GM19328 (cell line): ENCODE data around the gene NPC1L1.
"Not testable (repeated sequence)": the region's sequence is repeated elsewhere in the genome, so short reads cannot be mapped to it uniquely, and the experiment has no call there.

Source experiments
- ATAC-seq: cut with Tn5 transposase; IDR thresholded peaks from one replicate; pipeline ENCODE4 v1.9.1; 2021; ENCODE audit warnings: mild to moderate bottlenecking, moderate library complexity; ENCODE audit not compliant: unreplicated experiment

Gene NPC1L1

DNA sequence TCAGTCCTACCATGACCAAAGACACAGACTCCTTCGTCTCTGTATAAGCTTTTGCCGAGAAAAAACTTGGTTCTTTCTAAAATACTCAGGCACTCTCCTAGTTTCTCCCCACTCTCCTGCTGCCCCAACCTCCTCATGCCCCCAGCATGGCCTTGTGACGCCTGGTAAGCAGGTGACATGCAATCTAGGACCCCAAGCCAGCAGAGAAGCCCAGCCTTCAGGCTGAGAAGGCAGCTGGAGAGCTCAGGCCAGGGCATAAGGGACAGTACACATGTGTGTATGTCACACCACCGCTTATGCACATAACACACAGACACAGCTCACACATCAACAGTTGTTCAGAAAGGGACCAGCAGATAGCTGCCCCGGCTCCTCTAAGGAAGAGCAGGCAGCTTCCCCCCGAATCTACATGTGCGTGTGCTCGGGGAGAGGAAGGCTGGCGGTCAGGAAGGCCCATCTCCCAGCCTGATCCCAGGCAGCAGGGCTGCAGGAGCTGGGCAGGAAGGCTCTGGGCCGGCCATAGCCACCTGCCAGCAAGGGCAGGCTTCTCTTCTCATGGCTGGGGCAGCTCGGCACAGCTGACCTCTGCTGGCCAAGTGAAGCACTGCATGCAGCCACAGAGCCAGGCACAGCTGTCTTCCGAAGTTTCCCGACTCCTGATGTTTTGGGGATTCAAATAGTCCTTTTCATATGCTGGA, 24.1 kb upstream of the NPC1L1 start:
- ATAC-seq = no peak

- ATAC-seq = no peak
Observed at GRCh38 chr7:44564606-44565005, 23.5 kb upstream of the NPC1L1 start.

DNA sequence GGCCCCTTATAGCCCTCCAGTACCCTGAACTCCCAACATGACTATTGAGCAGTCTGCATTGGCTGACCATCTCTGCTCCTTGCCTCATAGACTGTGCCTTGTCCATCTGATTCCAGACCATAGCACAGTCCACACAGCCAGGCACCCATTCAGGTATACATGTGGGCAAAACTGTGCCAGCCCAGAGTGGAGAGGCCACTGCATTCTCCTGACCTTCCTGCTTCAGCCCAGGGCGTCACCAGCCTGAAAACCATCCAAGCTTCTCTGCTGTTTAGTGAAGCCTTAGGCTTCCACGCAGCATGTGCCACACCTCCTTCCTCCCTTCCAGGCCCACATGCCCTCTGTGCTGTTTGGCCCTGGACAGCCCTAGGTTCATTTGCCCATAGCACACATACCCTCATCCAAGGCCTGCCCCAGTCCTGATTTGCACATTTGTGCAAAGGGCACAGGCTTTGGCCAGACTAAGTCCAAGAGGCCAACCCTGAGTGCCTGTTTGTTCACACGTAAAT, 22.1 kb upstream of the NPC1L1 start:
- no peak for ATAC-seq

GRCh38 chr7:44562622-44562962, 21.5 kb upstream of the NPC1L1 start:
- ATAC-seq = not testable (repeated sequence)

- no peak for ATAC-seq
Observed at GRCh38 chr7:44561962-44562621, 21.0 kb upstream of the NPC1L1 start.

DNA sequence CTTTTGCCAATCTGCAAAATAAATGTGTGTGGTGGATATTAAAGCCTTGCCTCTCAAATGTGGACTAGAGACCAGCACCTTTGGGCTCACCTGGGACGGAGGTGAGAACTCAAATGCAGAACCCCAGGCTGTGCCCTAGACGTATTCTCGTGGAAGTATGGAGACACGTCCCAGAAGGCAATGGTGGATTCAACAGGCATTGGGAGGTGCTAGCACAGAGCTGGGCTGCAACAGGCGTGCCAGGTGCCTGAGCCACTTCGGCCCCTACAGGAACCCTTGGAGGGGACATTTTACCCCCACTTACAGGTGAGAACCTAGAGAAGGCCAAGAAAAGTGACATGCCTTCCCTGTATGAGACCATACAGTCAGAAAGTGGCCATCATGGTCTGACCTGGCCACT, 20.4 kb upstream of the NPC1L1 start:
- no peak for ATAC-seq

GRCh38 chr7:44559485-44559884, 18.4 kb upstream of the NPC1L1 start:
- ATAC-seq = no peak

GRCh38 chr7:44557485-44557884, 16.4 kb upstream of the NPC1L1 start:
- no peak for ATAC-seq

- no peak for ATAC-seq
Observed at GRCh38 chr7:44555350-44555749, 14.2 kb upstream of the NPC1L1 start.

GRCh38 chr7:44552473-44553005, 11.4 kb upstream of the NPC1L1 start:
- ATAC-seq = not testable (repeated sequence)

- ATAC-seq = no peak
Observed at GRCh38 chr7:44549457-44549856, 8.3 kb upstream of the NPC1L1 start.

DNA sequence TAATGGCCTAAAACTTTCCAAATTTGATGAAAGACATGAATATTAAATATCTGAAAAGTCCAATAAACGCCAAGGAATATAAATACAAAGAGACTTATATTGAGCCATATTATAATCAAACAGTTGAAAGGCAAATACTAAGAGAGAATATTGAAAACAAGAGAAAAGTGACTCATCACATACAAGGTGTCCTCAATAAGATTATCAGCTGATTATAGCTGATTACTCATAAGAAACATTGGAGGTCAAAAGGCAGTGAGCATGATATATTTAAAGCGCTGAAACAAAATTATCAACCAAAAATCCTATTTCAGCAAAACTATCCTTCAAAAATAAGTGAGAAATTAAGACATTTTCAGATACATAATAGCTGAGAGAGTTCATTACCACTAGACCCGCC, 7.8 kb upstream of the NPC1L1 start:
- no peak for ATAC-seq

GRCh38 chr7:44547536-44548231, 6.6 kb upstream of the NPC1L1 start:
- no peak for ATAC-seq

DNA sequence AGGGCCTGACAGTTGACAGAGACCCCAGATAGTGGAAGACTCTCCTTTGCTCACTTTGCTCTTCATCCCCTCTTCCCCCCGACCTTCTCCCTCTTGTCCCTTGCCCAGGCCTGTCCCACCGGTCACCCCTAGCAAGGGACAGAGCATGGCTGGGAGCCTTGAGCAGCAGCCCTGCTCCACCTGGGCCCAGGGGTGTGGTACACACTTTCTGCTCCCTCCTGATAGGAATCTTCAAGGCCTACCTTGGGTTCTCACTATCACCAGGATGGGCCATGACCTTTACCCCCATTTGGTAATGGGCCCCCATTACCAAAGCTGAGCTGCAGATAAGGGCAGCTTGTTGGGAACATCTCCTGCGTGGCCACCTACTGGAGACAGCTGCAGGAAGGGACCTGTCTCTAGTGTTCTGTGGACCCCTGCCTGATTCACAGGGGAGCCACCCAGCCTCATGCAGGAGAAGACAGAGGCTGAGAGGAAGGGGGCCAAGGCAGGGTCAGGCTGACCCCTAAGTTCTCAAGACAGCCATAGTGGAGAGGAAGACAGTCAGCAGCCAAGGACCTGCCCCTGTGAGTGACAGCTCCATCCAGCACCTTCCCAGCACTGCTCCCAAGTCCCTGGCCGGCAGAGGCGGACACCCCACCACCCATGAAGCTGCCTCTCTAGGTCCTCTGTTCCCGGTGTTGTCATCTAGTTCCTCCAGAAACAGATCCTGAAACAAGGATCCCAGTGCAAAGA, 913 bp upstream of the NPC1L1 start:
- ATAC-seq = no peak

DNA sequence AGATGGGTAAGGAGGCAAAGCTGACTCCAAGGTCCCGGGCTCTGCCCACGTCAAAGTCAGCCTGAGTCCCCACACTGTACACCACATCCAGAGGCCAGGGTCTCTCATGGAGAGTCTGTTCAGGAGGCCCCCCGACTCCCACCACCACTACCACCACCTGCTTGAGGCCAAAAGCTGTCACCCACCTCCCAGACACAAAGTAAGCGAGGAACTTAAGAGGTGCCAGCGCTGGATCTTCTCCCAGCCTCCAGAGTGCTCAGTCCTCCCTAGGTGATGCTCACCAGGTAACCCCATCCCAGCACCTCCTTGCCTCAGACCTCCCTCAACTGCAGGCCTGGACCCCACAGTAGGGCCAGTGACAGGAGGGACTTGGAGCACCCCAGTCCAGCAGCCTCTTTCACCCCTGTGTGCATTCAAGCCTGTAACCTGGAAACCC, 520 bp downstream of the NPC1L1 start:
- no peak for ATAC-seq

DNA sequence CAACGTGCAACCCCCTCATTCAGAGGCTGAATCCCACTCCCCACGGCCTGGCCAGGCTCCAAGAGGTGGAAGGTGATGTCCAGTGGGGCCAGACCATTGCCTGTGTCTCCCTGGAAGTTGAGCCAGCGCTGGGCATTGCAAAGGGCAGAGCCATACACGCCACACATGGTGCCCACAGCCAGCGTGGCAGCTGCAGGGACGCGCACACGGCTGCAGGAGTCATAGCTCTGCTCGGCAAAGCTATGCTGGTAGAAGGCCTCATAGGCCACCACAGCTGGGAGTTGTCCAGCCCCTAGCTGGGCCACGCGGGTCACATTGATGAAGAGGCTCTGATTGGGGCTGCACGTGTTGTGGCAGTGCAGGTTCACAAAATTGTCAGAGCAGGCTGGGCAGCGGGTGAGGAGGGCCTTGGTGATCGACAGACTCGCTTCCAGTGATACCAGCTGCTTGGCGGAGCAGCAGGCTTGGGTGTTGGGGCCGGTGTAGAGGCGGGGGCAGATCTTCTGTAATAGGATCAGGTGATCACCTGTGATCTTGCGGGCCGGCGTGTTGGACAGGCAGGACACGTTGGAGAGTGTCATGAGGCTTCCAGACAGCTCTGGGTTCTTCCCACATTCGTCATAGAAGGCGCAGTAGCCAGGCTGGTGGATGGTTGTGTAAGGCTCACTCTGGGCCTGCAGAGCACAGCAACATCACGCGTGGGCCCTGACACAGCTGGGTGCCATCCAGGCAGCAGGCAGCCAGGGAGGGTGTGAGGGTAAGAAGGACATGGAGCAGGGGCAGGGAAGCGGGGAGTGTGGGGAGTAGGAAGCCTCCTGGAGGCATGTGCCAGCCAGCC, 1.2 kb downstream of the NPC1L1 start:
- no peak for ATAC-seq

GRCh38 chr7:44538798-44539668, 2.1 kb downstream of the NPC1L1 start:
- ATAC-seq = no peak

DNA sequence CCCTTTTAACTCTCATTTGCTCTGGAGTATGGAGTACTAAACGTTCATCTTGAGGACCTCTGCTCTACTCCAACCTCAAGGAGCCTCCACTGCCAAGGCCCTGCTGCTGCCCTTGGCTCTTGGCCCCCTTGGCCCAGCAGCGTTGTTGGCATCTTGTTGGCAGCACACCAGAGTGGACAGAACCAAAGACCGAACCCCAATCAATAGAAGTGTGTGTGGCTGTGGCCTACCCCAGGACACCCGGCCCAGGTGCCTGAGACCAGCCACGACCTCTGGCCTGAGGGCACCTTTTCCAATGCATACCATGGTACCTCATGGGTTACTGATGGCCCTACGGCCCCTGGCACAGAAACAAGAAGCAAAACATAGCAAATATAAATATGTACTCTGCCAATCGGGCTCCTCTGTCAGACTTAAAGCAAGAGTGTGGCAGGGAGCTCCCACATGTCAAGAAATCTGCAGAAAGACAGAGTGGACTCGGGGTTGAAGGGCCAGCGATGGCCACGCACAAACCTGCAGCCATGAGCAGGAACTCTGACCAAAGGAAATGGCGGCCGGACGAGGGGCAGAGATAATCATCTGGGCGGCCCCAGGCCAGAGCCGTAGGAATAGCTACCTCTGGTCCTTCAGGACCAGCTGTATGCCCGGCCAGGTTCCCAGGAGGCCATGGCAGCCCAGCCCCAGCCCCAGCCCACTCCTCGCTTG, 2.9 kb downstream of the NPC1L1 start:
- ATAC-seq = no peak

GRCh38 chr7:44537442-44537841, 3.7 kb downstream of the NPC1L1 start:
- no peak for ATAC-seq
